GM21825 (cell line): ENCODE measurements around the gene CD70.
"Not testable (repeated sequence)": the region's sequence is repeated elsewhere in the genome, so short reads cannot be mapped to it uniquely, and the experiment has no call there.

Experiments used
- ATAC-seq: cut with Tn5 transposase; IDR thresholded peaks from one replicate; pipeline ENCODE4 v1.9.1; 2021; ENCODE audit warnings: mild to moderate bottlenecking, moderate library complexity; ENCODE audit not compliant: unreplicated experiment

Gene CD70

GRCh38 chr19:6572217-6572616, 18.7 kb downstream of the CD70 start:
- ATAC-seq = no peak

GRCh38 chr19:6571167-6571566, 19.8 kb downstream of the CD70 start:
- no peak for ATAC-seq

GRCh38 chr19:6570764-6571163, 20.2 kb downstream of the CD70 start:
- ATAC-seq = no peak

GRCh38 chr19:6568816-6569215, 22.1 kb downstream of the CD70 start:
- ATAC-seq = no peak

GRCh38 chr19:6568010-6568526, 22.9 kb downstream of the CD70 start:
- ATAC-seq = no peak

- not testable (repeated sequence) for ATAC-seq
Observed at GRCh38 chr19:6566727-6567126, 24.2 kb downstream of the CD70 start.

GRCh38 chr19:6564393-6564792, 26.6 kb downstream of the CD70 start:
- ATAC-seq = no peak

- not testable (repeated sequence) for ATAC-seq
Observed at GRCh38 chr19:6562437-6562836, 28.5 kb downstream of the CD70 start.

GRCh38 chr19:6556480-6557195, 34.3 kb downstream of the CD70 start:
- no peak for ATAC-seq

GRCh38 chr19:6556043-6556449, 34.9 kb downstream of the CD70 start:
- ATAC-seq = no peak

GRCh38 chr19:6551607-6552450, 39.1 kb downstream of the CD70 start:
- ATAC-seq = no peak

GRCh38 chr19:6551091-6551490, 39.9 kb downstream of the CD70 start:
- no peak for ATAC-seq

- ATAC-seq = not testable (repeated sequence)
Observed at GRCh38 chr19:6550679-6551078, 40.3 kb downstream of the CD70 start.

GRCh38 chr19:6543866-6544347, 47.0 kb downstream of the CD70 start:
- ATAC-seq = no peak

GRCh38 chr19:6540918-6541689, 49.8 kb downstream of the CD70 start:
- ATAC-seq = no peak

- ATAC-seq = no peak
Observed at GRCh38 chr19:6539514-6539913, 51.4 kb downstream of the CD70 start.
